GM12891 (cell line): ENCODE results near the gene SPATC1L.

ENCODE experiments used
- PAX5 ChIP-seq: IDR thresholded peaks from 2 replicates; pipeline ENCODE4 v1.6.1; 2011; ENCODE audit warnings: low read length, moderate library complexity, mild to moderate bottlenecking; ENCODE audit not compliant: insufficient read depth, severe bottlenecking
- POLR2A ChIP-seq: IDR thresholded peaks from 2 replicates; pipeline ENCODE4 v1.6.1; 2011; ENCODE audit warnings: low read depth, low read length, control low read depth
- POLR2AphosphoS5 ChIP-seq: IDR thresholded peaks from 2 replicates; pipeline ENCODE4 v1.6.1; 2011; ENCODE audit warnings: low read depth, low read length, control low read depth
- POU2F2 ChIP-seq: IDR thresholded peaks from 2 replicates; pipeline ENCODE4 v1.6.1; 2011; ENCODE audit warnings: low read depth, mild to moderate bottlenecking, control low read depth, low read length, moderate library complexity
- SPI1 ChIP-seq: IDR thresholded peaks from 2 replicates; pipeline ENCODE4 v1.6.1; 2011; ENCODE audit warnings: low read depth, low read length, control low read depth
- TAF1 ChIP-seq: IDR thresholded peaks from 2 replicates; pipeline ENCODE4 v1.6.1; 2011; ENCODE audit warnings: low read depth, low read length, control low read depth

DNA sequence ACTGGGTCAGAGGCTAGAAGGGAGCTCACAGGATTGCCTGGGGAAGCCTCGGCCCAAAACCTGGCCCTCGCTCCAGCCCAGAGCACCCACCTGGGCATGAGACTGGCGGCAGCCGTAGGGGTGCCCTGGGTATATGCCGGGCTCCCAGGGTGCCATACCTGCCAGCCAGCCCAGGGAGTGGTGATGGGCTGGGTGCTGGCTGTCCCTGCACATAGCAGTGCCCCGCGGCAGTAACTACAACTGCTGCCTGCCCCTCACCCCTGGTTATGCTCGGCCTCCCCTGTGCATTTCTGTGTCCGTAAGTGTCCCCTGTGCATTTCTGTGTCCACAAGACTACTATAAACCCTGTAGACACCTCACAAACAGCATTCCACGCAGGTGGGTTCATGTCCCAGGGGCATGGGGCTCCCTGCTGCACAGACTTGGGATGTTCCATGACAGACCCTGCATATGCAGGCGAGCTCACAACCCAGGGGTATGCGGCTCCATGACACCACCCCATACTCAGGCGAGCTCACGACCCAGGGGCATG is 5.8 kb upstream of the SPATC1L start:
- TF ChIP-seq POLR2AphosphoS5 (no peak), POLR2A (no peak), TAF1 (no peak), SPI1 (no peak), PAX5 (no peak), POU2F2 (no peak)
